ENCODE data around the gene MRPS12. TPM values are rescaled to one million over a fixed set of nuclear protein-coding genes. Genes with fewer than 3 reads are reported as not detected.

MRPS12 gene
- total and polyA plus RNA-seq, 9 of the 15 experiments (the other 6 are each of a cell fraction or from before 2014, with no cell fraction given): 8.1 to 174 (median 52.0) TPM

DNA sequence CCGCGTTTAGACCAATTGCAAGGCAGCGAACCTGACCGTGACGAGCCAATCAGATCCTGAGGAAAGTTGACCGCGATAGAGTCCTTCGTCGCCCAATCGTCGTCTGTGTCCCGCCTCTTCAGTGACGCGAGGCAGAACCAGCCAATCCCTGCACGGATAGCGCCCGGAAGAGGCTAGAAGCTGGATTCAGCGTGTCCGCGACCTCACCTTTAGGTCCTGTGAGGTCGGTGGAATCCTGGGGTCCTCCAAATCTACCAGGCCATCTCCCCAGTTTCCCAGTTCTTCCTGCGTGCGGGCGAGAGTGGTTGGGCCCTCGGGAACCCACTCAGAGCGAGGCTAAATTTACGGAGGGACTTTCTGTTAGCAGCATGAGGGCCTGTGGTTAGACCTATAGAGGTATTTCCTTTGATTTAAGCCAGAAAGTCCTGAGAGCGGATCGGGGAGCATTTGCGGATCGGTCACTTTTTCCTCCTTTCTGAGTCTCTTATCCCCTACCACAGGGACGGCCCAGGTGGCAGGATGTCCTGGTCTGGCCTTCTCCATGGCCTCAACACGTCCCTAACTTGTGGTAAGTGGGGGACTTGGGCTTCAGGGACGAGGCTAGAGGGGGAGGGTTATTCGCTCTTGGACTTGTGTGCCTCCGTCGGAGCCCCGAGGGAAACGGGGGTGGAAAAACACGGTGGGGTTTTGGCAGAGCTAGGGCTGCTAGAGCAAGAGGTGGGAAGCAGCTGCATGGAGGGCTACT lies at the start of gene MRPS12 (continued):
- TF ChIP-seq, protein P1, sequence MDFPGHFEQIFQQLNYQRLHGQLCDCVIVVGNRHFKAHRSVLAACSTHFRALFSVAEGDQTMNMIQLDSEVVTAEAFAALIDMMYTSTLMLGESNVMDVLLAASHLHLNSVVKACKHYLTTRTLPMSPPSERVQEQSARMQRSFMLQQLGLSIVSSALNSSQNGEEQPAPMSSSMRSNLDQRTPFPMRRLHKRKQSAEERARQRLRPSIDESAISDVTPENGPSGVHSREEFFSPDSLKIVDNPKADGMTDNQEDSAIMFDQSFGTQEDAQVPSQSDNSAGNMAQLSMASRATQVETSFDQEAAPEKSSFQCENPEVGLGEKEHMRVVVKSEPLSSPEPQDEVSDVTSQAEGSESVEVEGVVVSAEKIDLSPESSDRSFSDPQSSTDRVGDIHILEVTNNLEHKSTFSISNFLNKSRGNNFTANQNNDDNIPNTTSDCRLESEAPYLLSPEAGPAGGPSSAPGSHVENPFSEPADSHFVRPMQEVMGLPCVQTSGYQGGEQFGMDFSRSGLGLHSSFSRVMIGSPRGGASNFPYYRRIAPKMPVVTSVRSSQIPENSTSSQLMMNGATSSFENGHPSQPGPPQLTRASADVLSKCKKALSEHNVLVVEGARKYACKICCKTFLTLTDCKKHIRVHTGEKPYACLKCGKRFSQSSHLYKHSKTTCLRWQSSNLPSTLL (IDR thresholded peaks at IDR 0.05): no peak
- TF ChIP-seq ZBTB8A (IDR thresholded peaks at IDR 0.05; ENCODE audit: partially characterized antibody) (no peak), POU5F1 (IDR thresholded peaks at IDR 0.05; ENCODE audit: borderline replicate concordance, low read depth, low read length, partially characterized antibody) (no peak), HNRNPLL (IDR thresholded peaks at IDR 0.05; ENCODE audit: low read depth, low read length, poor library complexity, severe bottlenecking) (no peak), ZNF778 (CRISPR knock-in tag; IDR thresholded peaks at IDR 0.05) (no peak), TRIM24 (IDR thresholded peaks at IDR 0.05) (no peak)
- TF ChIP-seq, protein P2, sequence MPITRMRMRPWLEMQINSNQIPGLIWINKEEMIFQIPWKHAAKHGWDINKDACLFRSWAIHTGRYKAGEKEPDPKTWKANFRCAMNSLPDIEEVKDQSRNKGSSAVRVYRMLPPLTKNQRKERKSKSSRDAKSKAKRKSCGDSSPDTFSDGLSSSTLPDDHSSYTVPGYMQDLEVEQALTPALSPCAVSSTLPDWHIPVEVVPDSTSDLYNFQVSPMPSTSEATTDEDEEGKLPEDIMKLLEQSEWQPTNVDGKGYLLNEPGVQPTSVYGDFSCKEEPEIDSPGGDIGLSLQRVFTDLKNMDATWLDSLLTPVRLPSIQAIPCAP (CRISPR knock-in tag; IDR thresholded peaks at IDR 0.05; ENCODE audit: borderline replicate concordance): no peak
- TF ChIP-seq, protein P3, sequence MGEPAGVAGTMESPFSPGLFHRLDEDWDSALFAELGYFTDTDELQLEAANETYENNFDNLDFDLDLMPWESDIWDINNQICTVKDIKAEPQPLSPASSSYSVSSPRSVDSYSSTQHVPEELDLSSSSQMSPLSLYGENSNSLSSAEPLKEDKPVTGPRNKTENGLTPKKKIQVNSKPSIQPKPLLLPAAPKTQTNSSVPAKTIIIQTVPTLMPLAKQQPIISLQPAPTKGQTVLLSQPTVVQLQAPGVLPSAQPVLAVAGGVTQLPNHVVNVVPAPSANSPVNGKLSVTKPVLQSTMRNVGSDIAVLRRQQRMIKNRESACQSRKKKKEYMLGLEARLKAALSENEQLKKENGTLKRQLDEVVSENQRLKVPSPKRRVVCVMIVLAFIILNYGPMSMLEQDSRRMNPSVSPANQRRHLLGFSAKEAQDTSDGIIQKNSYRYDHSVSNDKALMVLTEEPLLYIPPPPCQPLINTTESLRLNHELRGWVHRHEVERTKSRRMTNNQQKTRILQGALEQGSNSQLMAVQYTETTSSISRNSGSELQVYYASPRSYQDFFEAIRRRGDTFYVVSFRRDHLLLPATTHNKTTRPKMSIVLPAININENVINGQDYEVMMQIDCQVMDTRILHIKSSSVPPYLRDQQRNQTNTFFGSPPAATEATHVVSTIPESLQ (CRISPR knock-in tag; IDR thresholded peaks at IDR 0.05): no peak
- TF ChIP-seq, protein P4, sequence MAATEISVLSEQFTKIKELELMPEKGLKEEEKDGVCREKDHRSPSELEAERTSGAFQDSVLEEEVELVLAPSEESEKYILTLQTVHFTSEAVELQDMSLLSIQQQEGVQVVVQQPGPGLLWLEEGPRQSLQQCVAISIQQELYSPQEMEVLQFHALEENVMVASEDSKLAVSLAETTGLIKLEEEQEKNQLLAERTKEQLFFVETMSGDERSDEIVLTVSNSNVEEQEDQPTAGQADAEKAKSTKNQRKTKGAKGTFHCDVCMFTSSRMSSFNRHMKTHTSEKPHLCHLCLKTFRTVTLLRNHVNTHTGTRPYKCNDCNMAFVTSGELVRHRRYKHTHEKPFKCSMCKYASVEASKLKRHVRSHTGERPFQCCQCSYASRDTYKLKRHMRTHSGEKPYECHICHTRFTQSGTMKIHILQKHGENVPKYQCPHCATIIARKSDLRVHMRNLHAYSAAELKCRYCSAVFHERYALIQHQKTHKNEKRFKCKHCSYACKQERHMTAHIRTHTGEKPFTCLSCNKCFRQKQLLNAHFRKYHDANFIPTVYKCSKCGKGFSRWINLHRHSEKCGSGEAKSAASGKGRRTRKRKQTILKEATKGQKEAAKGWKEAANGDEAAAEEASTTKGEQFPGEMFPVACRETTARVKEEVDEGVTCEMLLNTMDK (IDR thresholded peaks at IDR 0.05; ENCODE audit: borderline replicate concordance, insufficient read depth, low read depth, low read length, poor library complexity, severe bottlenecking): no peak
- TF ChIP-seq, protein P5, sequence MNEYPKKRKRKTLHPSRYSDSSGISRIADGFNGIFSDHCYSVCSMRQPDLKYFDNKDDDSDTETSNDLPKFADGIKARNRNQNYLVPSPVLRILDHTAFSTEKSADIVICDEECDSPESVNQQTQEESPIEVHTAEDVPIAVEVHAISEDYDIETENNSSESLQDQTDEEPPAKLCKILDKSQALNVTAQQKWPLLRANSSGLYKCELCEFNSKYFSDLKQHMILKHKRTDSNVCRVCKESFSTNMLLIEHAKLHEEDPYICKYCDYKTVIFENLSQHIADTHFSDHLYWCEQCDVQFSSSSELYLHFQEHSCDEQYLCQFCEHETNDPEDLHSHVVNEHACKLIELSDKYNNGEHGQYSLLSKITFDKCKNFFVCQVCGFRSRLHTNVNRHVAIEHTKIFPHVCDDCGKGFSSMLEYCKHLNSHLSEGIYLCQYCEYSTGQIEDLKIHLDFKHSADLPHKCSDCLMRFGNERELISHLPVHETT (CRISPR knock-in tag; conservative IDR thresholded peaks at IDR 0.05 in 1 of 2, IDR thresholded peaks at IDR 0.05 in 1 of 2): no peak; a peak in 1 of 4 replicates
- TF ChIP-seq, protein P6, sequence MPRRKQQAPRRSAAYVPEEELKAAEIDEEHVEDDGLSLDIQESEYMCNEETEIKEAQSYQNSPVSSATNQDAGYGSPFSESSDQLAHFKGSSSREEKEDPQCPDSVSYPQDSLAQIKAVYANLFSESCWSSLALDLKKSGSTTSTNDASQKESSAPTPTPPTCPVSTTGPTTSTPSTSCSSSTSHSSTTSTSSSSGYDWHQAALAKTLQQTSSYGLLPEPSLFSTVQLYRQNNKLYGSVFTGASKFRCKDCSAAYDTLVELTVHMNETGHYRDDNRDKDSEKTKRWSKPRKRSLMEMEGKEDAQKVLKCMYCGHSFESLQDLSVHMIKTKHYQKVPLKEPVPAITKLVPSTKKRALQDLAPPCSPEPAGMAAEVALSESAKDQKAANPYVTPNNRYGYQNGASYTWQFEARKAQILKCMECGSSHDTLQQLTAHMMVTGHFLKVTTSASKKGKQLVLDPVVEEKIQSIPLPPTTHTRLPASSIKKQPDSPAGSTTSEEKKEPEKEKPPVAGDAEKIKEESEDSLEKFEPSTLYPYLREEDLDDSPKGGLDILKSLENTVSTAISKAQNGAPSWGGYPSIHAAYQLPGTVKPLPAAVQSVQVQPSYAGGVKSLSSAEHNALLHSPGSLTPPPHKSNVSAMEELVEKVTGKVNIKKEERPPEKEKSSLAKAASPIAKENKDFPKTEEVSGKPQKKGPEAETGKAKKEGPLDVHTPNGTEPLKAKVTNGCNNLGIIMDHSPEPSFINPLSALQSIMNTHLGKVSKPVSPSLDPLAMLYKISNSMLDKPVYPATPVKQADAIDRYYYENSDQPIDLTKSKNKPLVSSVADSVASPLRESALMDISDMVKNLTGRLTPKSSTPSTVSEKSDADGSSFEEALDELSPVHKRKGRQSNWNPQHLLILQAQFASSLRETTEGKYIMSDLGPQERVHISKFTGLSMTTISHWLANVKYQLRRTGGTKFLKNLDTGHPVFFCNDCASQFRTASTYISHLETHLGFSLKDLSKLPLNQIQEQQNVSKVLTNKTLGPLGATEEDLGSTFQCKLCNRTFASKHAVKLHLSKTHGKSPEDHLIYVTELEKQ (CRISPR knock-in tag; IDR thresholded peaks at IDR 0.05): no peak
